SW480 (cell line): ENCODE results near the gene SLC4A11.

Experiments
- DNase-seq: peaks from one replicate; pipeline ENCODE4 v3.0.0-alpha.2; 2016; ENCODE audit warnings: low spot score

Gene SLC4A11

DNA sequence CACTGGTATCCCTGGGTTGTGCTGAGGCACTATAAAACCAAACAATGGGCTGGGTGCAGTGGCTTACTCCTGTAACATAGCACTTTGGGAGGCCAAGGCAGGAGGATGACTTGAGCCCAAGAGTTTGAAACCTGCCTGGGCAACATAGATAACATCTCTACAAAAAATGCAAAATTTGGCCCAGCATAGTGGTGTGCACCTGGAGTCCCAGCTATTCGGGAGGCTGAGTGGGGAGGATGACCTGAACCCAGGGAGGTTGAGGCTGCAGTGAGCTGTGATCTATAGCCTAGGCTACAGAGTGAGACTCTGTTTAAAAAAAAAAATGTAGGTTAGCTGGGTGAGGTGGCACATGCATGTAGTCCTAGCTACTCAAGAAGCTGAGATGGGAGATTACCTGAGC, 7.7 kb upstream of the SLC4A11 start:
- DNase-seq = no peak

DNA sequence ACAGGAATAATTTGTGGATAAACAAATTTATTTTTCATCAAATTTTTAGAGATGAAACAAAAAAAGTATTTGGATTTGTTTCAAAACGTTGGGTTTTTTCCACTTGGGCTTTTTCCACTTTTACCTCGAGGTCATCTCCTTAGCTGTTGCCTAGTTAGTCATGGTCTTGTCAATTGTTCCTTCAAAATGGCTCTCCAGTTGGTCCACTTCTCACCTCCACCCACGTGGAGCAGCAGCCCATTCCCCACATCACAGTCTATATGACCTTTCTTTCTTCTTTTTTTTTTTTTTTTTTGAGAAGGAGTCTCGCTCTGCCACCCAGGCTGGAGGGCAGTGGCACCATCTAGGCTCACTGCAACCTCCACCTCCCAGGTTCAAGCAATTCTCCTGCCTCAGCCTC, 6.7 kb upstream of the SLC4A11 start:
- no peak for DNase-seq

DNA sequence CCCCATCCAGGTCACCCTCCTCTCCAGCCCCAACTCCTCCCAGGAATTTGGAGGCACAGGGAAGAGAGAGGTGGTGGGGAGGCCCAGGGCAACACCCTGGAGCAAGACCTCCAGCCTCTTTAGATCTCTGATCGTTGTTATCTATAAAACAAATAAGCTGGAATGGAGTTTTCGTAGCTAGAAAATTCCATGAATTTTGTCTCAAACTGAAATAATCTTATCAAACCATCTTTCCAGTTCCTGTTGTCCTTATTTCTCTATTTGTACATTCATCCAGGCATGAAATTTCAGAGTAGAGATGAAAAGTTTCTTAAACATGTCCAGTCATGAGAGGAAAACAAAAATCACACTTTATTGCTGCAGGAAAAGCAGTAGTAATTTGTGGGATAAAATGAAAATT, 6.2 kb upstream of the SLC4A11 start:
- no peak for DNase-seq

DNA sequence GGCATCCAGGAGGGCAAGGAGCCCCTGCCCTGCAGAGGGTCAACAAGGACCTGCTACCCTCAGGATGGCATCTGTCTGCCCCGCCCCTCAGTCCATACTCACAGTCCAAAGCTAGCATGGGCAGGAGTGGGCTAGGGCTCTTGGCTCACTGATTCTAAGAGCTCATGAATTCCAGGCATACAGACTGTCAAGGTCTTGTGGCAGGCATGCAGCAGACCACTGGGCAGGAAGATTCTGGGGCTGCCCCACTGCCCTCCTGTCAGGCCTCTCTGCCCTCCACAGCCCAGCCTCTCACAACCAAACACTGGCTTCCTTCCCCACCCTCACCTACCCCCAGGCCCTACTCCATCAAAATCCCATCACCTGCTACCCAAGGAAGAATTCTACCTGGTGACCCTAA, 5.6 kb upstream of the SLC4A11 start:
- no peak for DNase-seq

DNA sequence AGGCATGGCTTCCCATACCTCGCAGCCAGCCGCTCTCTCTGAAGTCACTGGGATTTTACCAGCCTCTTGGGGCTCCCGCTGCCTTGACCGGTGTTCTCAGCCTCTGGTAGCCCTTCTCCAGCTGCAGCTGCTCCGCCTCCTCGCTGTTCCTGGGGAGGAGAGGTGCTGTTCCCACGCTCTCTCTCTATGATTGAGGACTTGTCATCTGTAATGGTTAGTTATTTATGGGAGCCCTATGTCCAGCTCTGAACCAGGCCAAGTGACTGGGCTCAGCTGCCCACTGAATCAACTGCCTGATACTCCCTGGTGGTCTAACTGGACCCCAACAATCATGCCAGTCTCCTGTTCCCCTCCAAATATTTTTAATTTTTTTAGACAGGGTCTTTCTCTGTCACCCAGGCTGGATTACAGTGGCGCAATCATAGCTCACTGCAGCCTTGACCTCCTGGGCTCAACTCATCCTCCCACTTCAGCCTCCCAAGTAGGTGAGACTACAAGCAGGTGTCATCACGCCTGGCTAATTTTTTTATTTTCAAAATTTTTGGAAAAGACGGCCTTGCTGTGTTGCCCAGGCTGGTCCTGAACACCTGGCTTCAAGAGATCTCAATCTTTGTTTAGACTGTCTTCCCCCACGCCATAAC, 4.8 kb upstream of the SLC4A11 start:
- DNase-seq = no peak

DNA sequence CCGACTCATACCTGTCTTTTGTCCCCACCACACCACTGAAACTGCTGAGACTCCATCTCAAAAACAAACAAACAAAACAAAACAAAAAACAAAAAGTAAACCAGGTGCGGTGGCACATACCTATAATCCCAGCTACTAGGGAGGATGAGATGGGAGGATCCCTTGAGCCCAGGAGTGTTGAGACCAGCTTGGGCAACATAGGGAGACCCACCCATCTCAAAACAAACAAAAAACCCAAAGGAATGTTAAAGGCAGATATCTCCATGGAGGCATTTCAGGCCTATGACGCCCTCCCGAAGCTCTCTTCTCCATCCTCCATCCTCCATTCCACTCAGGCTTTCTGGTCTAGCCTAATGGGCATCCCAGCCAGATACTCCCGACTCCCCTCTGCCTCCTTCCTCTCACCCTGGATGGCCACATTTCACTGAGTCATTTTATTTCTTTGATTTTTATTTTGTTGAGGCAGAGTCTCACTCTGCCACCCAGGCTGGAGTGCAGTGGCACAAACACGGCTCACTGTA, 3.2 kb upstream of the SLC4A11 start:
- DNase-seq = peak; percentile 37

GRCh38 chr20:3240776-3241363, 1.9 kb upstream of the SLC4A11 start:
- DNase-seq = no peak

DNA sequence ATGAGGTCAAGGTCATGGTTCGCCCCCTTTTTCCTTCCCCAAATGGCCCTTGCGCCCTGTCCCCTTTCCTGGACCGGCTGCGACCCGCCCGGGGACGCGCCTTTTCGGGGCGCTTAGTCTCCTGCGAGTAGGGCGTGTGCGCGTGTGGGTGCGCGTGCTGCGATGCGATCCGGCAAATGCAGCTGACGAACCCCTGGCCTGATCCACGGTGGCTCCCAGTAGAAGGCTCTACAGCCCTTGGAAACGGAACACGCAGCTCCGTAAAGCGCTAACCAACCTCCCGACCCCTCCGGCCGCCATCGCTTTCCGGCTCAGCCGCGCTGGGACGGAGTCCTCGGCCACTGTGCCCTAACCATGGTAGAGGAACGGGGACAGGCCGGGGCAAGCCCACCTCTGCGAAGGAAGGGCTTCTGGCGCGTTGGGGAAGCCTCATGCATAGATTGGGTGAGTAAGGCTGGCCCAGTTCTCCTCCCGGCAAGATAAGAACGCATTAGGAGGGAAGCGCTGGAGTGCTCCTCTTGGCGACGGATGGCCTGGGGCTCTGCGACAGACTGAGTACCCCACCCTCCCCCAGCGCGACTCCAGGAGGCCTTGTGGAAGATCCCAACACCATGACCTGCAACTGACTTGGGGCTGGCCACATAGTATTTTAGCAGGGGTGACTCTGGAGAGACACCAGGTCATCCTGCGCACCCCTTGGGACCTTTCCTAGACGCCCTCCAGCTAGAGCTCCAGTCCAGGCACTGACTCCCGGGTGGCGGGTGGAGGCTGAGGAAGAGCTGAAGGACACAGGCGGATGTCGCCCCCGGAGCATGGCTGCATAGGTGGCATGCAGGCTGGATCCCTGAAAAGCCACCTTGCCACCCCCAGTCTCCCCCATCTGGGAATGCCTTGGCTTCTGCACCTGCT, 1.1 kb upstream of the SLC4A11 start:
- no peak for DNase-seq

DNA sequence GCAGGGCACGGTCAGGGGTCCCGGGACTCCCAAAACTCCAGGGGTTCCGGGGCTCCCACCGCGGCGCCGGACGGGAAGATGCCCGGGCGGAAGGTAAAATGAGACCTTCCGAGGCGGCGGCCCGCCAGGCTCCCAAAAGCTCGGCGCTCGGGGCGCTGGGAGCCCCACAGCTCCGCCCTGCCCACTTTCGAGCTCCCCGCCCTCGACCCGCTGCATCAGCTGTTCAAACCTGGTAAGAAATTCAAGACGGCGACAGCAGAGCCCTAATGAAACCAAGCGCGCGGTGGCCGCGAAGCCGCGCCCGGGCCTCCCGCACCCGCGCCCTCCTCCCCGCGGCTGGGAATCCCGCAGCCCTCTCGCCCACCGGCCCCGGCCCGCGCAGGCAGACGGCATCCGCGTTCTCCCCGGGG, 369 bp downstream of the SLC4A11 start:
- DNase-seq = peak; percentile 61

GRCh38 chr20:3237958-3238615, 903 bp downstream of the SLC4A11 start:
- DNase-seq = no peak

DNA sequence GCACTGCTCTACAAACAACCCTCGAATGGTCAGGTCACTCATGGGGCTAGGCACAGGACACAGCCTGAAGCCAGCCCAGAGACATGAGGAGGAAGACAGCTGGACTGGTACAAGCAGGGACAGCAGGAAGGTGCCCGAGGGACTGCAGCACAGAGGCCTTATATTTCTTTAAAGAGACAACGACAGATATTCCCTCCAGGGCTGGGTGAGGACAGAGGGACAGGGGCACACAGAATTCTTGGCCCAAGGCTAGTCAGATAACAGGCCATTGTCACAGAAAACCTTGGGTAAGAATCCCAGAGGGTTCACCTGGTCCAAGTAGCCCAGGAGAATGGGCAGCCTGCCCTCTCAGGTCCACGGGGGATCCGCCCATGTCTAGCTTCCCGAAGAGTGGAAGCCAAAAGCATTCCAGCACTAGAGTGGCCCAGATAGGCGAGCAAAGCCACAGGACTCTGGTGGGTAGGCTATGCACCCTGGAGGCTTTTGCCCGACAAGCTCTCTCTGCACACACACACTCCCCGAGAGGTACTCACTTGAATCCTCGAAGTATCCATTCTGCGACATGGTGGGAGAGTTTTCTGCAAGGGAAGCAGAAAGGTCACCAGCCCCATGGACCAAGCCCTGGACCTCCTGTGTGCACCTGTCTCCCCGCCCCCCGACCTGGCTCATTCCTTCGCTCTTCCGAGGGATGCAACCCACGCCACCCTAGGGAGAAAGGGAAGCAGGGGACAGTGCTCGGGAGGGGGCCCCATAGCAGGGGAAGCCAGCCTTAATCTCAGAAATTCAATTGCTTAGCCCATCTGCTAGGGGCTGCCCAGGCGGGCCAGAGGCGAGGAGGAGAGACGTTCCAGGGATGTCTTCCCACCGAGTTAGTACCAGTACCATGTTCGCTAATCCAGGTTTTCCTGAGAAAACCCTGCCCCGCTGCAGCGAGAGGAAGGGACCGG, 1.7 kb downstream of the SLC4A11 start:
- no peak for DNase-seq

DNA sequence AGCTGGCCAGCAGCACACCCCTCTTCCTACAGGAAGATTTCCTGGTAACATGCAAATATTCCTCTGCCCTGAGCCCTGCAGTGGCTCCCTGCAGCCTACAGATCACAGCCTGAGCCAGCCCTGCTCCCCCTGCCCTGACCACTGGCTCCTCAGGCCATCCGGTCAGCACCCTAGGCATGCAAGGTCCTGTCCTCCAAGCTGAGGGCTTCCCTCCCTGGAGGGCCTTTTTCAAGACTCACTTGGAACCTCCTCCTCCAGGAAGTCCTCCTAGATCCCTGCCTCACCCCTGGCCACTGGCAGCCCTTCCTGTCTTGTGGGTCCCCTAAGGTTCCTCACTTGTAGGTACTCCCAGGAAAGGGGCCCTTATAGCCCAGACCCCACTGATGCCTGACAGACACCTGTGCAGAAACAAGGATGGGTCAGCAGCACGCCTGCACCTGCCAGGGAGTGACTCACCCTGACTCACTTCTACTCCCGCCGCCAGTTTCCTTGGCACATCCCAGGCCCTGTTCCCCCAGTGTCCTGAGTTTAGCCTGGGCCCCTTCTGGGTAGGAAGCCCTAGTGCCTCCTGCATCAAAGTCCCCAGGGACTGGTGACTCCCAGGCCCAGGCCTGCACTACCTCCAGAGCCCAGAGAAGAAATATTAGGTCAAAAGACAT, 3.2 kb downstream of the SLC4A11 start:
- peak; percentile 70 for DNase-seq

- no peak for DNase-seq
Observed at GRCh38 chr20:3233991-3234498, 4.9 kb downstream of the SLC4A11 start.

DNA sequence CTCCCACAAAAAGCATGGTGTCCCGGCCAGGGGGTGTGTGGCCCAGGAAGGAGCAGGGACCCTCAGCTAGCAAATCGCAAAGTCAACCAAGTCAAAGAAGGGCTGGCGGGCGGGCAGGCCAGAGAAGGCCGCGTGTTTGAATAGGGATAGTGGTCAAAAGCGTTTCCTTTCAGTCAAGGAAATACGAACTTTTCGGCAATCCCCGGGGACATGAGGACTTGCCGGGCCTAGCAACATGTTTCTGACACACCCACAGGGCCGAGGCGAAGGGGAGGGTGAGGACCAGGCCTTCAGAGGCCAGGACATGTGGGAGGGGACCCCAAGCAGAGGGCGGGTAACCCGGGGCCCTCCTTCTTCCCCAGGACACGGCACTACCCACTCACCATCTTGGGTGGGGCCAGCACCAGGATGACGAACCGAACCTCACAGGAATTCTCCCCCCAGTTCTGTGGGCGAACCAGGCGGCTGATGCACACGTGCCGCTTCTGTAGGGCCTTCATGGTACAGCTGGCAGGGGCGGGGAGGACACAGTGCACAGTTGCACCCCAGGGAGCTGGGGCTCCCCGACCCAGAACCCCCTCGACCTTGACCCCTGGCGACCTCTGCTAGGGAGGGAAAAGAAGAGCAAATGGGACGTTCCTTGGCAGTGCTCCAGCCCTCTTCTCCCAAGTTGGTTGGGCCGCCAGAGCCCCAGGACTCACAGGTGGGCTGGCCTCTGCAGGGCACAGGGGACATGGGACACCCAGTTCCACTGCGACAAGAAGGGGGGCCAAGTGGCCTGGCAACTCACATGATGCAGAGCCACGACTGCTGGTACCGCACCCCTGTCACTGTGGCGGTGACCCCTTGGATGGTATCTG, 5.6 kb downstream of the SLC4A11 start:
- DNase-seq = no peak

DNA sequence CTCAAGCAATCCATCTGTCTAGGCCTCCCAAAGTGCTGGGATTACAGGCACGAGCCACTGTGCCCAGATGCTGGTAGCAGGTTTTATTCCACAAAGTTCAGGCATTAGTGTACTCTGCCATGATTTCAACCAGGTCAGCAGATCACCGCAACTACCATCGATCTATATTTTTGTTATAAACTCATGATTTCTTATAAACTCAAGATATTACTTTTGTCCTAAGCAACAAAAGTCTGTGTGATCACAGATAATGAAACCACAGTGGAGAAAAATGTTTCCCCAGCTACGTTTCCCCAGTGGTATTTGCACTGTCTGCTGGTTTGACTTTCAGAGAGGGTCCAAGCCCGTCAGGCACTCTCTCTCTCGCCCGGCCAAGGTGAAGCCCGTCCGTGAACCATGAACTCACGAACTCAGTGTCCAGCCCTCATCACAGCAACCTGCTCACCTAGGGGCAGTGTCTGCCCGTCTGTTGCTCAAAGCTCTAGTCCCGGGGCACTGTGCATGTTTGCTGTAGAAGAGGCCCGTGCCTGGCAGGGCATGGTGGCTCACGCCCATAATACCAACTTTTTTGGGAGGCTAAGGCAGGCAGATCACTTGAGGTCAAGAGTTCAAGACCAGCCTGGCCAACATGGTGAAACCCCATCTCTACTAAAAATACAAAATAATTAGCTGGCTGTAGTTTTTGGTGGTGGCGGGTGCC, 7.0 kb downstream of the SLC4A11 start:
- DNase-seq = no peak

DNA sequence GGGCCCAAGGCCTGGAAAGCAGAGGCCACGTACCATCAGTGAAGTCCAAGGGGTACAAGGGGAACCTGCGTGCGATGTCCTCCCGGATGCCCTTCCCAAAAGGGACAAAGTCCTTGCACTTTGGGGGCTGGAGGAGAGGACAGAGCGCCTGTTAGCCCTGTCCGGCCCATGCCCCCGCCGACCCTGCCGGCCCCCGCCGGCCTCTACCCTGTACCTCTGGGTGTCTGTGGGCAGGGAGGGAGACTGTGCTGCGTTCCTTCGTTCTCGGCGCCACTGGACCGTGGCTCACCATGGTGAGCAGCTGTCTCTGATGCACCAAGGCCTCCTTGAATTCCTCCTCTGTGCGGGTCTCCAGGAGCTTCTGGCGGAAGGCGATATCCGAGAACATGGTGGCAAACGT, 7.9 kb downstream of the SLC4A11 start:
- DNase-seq = no peak

DNA sequence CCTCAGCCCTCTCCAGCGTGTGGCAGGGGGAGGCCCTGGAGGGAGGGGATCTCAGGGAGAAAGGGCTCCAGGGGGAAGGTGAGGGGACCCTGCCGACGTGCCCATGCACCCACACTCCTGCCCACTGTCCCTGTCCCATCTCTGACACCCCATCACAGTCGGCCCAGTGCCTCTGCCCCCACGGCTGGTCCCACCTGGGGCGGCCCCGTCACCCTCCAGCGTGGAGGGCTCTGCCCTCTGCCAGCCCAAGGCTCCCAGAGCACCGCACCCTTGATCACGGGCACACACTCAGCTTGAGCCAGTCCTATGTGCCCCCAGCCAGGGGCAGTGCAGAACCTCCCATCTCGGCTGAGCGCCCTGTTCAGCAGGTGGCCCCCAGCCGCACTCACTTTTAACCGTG, 9.2 kb downstream of the SLC4A11 start:
- no peak for DNase-seq

- DNase-seq = no peak
Observed at GRCh38 chr20:3229158-3229557, 9.8 kb downstream of the SLC4A11 start.

DNA sequence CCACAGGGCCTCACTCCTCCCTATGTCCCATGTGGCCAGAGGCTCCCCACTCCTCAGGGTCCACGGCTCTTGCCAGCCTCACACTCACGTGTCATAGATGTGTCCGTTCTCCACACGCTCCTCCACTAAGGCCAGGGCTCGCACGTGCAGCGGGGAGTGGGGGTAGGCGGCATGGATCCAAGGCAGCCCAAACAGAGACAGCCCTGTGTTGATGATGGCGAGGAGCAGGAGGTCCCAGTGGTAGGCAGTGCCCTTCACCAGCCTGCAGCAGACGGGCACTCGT, 10.3 kb downstream of the SLC4A11 start:
- no peak for DNase-seq
